Activated CD4-positive, alpha-beta T cell treated with anti-CD3 and anti-CD28 coated beads, Interleukin-2, amount 50 U/mL, for 4 hours (primary cell): Measurements from ENCODE around the gene ANKRD39.
A peak's percentile ranks its signal among the peaks of the same experiment; 100 is the strongest.
"Not testable (repeated sequence)": the region's sequence is repeated elsewhere in the genome, so short reads cannot be mapped to it uniquely, and the experiment has no call there.

Source experiments
- DNase-seq, 2 experiments: peaks; one replicate each; pipeline ENCODE4 v3.0.0-alpha.2; 2020

ANKRD39 gene, protein sequence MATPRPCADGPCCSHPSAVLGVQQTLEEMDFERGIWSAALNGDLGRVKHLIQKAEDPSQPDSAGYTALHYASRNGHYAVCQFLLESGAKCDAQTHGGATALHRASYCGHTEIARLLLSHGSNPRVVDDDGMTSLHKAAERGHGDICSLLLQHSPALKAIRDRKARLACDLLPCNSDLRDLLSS

DNA sequence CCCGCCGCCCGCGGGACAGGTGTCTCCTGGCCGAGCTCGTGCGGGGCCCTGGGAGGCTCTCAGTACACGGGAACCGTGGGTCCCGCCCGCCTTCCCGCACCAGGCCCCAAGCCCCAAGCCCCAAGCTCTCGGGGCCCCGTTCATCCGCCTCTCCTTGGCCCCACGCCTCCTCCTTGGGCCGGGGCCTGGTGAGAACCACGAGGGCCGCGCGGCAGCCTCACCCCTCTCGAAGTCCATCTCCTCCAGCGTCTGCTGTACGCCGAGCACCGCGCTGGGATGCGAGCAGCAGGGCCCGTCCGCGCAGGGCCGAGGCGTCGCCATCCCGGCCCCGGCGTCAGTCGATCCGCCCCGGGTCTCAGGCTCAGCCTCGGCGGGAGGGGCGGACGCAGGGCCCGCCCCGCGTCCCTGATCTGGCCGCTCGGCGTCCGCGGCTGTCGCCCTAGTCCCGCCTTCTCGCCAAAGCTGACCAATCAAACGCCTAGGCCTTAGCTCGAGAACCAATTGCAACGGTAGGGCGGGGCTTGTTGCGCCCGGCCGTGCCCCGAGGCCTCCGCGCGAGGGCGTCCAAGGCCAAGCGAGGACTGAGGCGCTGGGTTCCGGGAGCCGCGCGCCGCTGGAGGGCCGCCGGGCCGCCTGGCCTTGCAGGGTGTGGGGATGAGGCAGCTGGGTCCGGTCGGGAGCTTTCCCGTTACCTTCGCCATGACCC lies at the start of gene ANKRD39:
ANKRD39 (minus strand) TSS at position 350 of the 706 bp plus-strand sequence; CDS start at position 321, 29 bp downstream.
- DNase-seq: peak; percentile 96 to 97

- DNase-seq: no peak
These were observed 48.9 kb upstream of the ANKRD39 start for GRCh38 chr2:96906729-96907114.

GRCh38 chr2:96903815-96904214 lies 46.0 kb upstream of the ANKRD39 start:
- DNase-seq: no peak

DNA sequence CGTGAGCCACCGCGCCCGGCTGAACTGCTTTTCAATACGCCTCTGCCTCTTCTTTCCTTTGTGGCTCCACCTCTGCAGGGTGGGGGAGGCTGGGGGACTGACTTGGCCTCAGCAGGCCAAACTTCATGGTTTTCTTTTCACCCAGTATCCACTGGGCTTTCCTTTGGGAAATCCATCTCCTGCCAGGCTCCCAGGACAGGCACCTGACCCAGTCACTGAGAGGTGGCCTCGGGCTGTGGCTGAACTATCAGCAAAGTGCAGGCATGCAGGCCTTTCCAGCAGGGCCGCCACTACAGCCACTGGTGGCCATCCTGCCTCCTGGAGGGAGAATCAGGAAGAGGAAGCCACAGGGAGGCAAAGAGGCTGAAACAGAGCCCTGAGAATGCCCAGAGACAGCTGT lies 45.5 kb upstream of the ANKRD39 start:
- DNase-seq: no peak

GRCh38 chr2:96900237-96900636 lies 42.4 kb upstream of the ANKRD39 start:
- no peak for DNase-seq

DNA sequence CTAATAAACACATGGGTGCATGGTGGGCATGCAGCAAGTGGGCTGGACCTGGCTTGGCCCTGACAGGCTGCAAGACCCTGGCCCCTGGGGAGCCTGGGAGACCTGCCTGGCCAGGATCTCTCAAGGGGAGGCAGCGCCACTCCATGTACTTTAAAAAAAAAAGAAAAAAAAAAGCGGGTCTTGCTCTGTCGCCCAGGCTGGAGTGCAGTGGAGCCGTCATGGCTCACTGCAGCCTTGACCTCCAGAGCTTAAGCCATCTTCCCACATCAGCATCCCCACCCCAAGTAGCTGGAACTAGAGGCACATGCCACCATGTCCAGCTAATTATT lies 41.6 kb upstream of the ANKRD39 start:
- DNase-seq: no peak

DNA sequence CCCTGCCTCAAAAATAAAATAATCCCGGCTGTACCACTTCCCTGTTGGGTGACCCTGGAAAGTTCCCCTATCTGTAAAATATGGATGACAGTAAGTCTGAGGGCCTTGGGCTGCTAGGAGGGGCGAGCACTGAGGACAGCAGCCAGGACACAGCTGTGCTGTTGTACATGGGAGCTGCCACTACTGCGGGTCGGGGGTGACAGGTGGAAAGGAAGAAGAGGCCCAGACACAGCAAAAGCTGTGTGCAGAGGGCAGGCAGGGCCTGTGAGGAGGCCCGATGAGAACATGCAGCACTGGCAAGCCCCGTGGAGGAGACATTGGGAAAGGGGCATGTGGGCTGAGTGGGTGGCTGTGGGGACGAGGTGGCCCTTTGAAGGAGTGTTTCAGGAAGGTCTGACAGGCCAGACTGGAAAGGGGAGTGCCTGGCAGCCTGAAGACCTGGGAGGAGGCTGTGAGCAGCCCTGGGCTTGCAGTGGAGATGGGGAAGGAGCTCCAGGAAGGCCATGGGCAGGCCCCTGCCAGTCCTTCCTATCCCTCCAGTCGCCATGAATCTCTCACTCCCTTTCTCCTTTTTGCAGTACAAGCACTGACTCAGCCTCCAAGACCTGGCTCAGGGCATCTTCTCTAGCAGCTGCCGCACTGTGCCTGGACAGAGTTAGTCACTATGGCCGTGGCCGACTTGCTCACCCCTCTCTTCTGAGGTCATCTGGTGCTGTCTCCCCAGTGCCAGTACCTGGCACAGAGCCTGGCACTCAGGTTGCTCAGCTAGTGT lies 41.0 kb upstream of the ANKRD39 start:
- DNase-seq: no peak

DNA sequence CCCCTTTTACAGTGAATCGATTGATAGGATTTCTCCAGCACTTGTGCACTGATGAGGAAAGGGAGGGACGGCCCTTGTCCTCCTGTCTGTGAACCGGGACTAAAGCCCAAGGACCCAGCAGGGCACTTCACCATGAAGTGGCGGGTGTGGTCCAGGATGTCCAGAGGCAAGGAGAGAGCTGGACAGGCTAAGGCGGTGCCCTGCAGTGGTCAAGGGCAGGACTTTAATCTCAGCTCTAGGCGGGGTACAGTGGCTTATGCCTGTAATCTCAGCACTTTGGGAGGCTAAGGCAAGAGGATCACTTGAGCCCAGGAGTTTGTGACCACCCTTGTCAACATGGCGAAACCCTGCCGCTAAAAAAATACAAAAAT lies 40.3 kb upstream of the ANKRD39 start:
- no peak for DNase-seq

- DNase-seq: no peak
These were observed 39.8 kb upstream of the ANKRD39 start for GRCh38 chr2:96897491-96898134.

GRCh38 chr2:96895746-96896651 lies 38.2 kb upstream of the ANKRD39 start:
- peak; percentile 9 to 21 for DNase-seq

- no peak for DNase-seq
These were observed 37.4 kb upstream of the ANKRD39 start for GRCh38 chr2:96895032-96895745.

GRCh38 chr2:96894151-96894531 lies 36.3 kb upstream of the ANKRD39 start:
- no peak for DNase-seq

GRCh38 chr2:96893289-96894150 lies 35.7 kb upstream of the ANKRD39 start:
- DNase-seq: no peak

DNA sequence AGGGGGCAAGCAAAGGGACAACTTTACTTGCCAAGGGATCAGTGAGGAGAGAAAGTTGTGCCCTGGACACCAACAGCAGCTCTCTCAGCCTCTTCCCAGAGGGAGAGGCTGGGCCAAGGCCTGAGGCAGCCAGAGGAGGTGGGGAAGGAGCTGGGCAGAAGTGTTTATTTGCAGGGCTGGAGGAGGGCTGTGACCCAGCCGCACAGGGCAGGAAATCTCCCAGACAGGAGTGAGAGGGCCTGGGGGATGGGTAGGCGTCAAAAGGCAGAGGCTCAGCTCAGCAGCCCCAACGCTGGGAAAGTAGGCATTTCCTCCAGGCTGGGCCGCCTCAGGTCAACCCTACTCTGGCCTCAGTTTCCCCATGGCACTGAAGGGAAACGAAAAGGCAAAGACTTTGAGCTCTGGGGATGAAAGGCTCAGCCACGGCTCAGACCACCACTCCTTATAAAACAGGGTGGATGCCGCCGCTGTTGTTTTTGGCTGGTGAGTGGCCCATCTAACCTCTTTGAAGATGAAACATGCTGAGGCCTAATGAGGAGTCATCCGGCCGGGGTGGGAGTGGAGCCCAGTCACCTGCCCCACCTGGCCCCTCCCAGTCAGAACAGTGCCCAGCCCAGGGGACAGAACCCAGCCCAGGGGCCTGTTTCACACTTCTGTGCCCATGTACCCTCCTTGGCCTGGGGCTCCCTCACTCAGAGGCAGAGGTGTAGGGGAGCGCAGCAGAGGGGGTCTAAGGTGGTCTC lies 33.9 kb upstream of the ANKRD39 start:
- DNase-seq: no peak

DNA sequence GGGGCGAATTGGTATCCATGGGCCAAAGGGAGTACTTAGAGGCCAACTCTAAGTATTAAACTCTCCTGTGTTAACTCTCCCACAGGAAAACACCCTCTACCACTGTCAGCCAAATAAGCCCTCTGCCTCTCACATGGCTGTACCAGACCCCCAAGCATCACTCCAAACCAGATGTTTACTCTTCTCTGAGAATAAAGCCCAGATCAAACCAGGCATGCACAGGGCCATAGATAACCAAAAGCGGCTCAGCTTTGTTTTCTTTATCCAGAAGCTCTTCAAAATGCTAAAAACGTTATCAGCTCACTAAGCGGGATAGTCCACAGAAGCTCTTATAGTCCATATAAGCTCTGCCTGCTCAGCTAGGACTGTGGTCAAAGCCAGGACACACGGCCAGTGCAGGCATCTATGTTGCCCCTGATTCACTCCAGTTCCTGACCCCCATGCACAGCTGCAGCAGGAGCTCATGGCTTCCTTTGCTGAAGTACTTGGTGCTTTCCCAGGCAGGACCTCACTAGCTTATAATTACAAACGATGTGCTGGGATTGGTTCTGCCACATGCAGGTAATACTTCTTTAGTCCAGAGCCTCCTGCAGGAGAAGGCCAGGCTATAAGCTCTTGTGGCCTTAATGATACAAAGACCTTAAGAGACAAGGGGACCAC lies 33.0 kb upstream of the ANKRD39 start:
- DNase-seq: no peak

- DNase-seq: no peak
These were observed 32.4 kb upstream of the ANKRD39 start for GRCh38 chr2:96890252-96890651.

DNA sequence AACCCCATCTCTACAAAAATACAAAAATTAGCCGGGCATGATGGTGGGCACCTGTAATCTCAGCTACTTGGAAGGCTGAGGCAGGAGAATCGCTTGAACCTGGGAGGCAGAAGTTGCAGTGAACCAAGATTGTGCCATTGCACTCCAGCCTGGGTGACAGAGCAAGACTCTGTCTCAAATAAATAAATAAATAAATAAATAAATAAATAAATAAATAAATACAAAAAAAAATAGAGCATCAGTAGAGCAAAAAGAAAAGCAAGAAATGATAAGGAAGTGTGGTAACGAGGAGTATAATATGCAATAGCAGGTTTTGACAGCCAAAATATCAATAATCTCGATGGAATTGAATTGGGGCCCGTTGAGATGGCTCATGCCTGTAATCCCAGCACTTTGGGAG lies 31.7 kb upstream of the ANKRD39 start:
- not testable (repeated sequence) for DNase-seq

GRCh38 chr2:96888072-96889011 lies 30.5 kb upstream of the ANKRD39 start:
- no peak for DNase-seq
